Neuronal stem cell (in vitro differentiated cells): ENCODE results near the gene ANKMY2.
A peak's percentile ranks its signal among the peaks of the same experiment; 100 is the strongest.
"Not testable (repeated sequence)": the region's sequence is repeated elsewhere in the genome, so short reads cannot be mapped to it uniquely, and the experiment has no call there.

ENCODE experiments used
- DNase-seq: peaks from one replicate; pipeline ENCODE4 v3.0.0-alpha.2; 2013; ENCODE audit warnings: low spot score
- H2AFZ ChIP-seq: one replicate; pipeline ENCODE4 v1.6.1; 2013; ENCODE audit warnings: mild to moderate bottlenecking, low read length, inconsistent platforms
- H2AK5ac ChIP-seq: 2 replicates; pipeline ENCODE4 v1.6.1; 2013; ENCODE audit warnings: low read depth, mild to moderate bottlenecking, inconsistent platforms, low read length, moderate library complexity, mixed read lengths
- H2BK120ac ChIP-seq: 2 replicates; pipeline ENCODE4 v1.6.1; 2013; ENCODE audit warnings: low read depth, mild to moderate bottlenecking, inconsistent platforms, low read length, moderate library complexity, mixed read lengths
- H2BK12ac ChIP-seq: one replicate; pipeline ENCODE4 v1.6.1; 2013; ENCODE audit warnings: low read length, inconsistent platforms
- H2BK15ac ChIP-seq: 2 replicates; pipeline ENCODE4 v1.6.1; 2013; ENCODE audit warnings: mild to moderate bottlenecking, low read length, inconsistent platforms, mixed read lengths
- H2BK5ac ChIP-seq: one replicate; pipeline ENCODE4 v1.6.1; 2013; ENCODE audit warnings: inconsistent platforms, mild to moderate bottlenecking, low read length, moderate library complexity
- H3K14ac ChIP-seq: one replicate; pipeline ENCODE4 v1.6.1; 2013; ENCODE audit warnings: low read length, inconsistent platforms
- H3K18ac ChIP-seq: 2 replicates; pipeline ENCODE4 v1.6.1; 2013; ENCODE audit warnings: low read length, inconsistent platforms
- H3K23ac ChIP-seq: 2 replicates; pipeline ENCODE4 v1.6.1; 2013; ENCODE audit warnings: low read depth, mild to moderate bottlenecking, mixed read lengths, low read length, inconsistent platforms; ENCODE audit not compliant: poor library complexity
- H3K27ac ChIP-seq: replicated peaks from 3 replicates; pipeline ENCODE4 v1.5.1; 2013; ENCODE audit warnings: low read length, inconsistent platforms
- H3K27me3 ChIP-seq, 3 experiments: 2 replicates each; pipeline ENCODE4 v1.6.1; 2013; ENCODE audit warnings: low read length in 3 of 3, mild to moderate bottlenecking in 2 of 3, inconsistent platforms in 1 of 3, low read depth in 1 of 3, mixed read lengths in 1 of 3, moderate library complexity in 1 of 3; ENCODE audit not compliant: control insufficient read depth in 3 of 3, insufficient read depth in 3 of 3
- H3K36me3 ChIP-seq, 2 donors: replicated peaks in 1 of 2; 2 replicates each; pipeline ENCODE4 v1.6.1; 2013; ENCODE audit warnings: low read length in 2 of 2; ENCODE audit not compliant: control insufficient read depth in 2 of 2, insufficient read depth in 2 of 2
- H3K4ac ChIP-seq: 2 replicates; pipeline ENCODE4 v1.6.1; 2013; ENCODE audit warnings: inconsistent platforms, mild to moderate bottlenecking, low read length, moderate library complexity
- H3K4me1 ChIP-seq, 2 donors: 1 replicate in 1 of 2; 2 replicates in 1 of 2; pipeline ENCODE4 v1.6.1; 2013; ENCODE audit warnings: low read length in 2 of 2, low read depth in 1 of 2; ENCODE audit not compliant: control insufficient read depth in 2 of 2, insufficient read depth in 1 of 2
- H3K4me2 ChIP-seq: one replicate; pipeline ENCODE4 v1.6.1; 2013; ENCODE audit warnings: mild to moderate bottlenecking, low read length, inconsistent platforms; ENCODE audit not compliant: insufficient read depth, poor library complexity, severe bottlenecking
- H3K4me3 ChIP-seq, 2 donors: 2 replicates each; pipeline ENCODE4 v1.5.1; 2013; ENCODE audit warnings: low read length in 2 of 2, mild to moderate bottlenecking in 2 of 2, inconsistent platforms in 1 of 2, moderate library complexity in 1 of 2
- H3K79me1 ChIP-seq: one replicate; pipeline ENCODE4 v1.6.1; 2013; ENCODE audit warnings: low read depth, mild to moderate bottlenecking, inconsistent platforms, low read length, moderate library complexity
- H3K9ac ChIP-seq: one replicate; pipeline ENCODE4 v1.6.1; 2013; ENCODE audit warnings: mild to moderate bottlenecking, low read depth, low read length, inconsistent platforms; ENCODE audit not compliant: poor library complexity
- H3K9me3 ChIP-seq, 2 donors: replicated peaks in 1 of 2; 2 replicates each; pipeline versions ENCODE3 to v1.6.1; 2013; ENCODE audit warnings: low read length in 2 of 2, mild to moderate bottlenecking in 2 of 2, inconsistent platforms in 1 of 2, low read depth in 1 of 2, mixed read lengths in 1 of 2, moderate library complexity in 1 of 2; ENCODE audit not compliant: control insufficient read depth in 2 of 2, insufficient read depth in 1 of 2
- H4K8ac ChIP-seq: one replicate; pipeline ENCODE4 v1.6.1; 2013; ENCODE audit warnings: low read depth, mild to moderate bottlenecking, inconsistent platforms, low read length, moderate library complexity
- H4K91ac ChIP-seq: one replicate; pipeline ENCODE4 v1.6.1; 2013; ENCODE audit warnings: low read length, low read depth, mild to moderate bottlenecking, inconsistent platforms; ENCODE audit not compliant: poor library complexity
- whole genome bisulfite sequencing, 2 donors: extraction: QIAGEN DNeasy Blood & Tissue Kit; methylation state at CpG; one replicate each; pipeline ENCODE4 v1.1.7; 2013; ENCODE audit warnings: missing lambda C conversion rate in 2 of 2, mixed read lengths in 1 of 2; ENCODE audit not compliant: insufficient read length in 2 of 2, insufficient replicate concordance in 1 of 2; ENCODE audit errors: extremely low coverage in 2 of 2; 5-methylcytosine and 5-hydroxymethylcytosine counted together

ANKMY2 gene

DNA sequence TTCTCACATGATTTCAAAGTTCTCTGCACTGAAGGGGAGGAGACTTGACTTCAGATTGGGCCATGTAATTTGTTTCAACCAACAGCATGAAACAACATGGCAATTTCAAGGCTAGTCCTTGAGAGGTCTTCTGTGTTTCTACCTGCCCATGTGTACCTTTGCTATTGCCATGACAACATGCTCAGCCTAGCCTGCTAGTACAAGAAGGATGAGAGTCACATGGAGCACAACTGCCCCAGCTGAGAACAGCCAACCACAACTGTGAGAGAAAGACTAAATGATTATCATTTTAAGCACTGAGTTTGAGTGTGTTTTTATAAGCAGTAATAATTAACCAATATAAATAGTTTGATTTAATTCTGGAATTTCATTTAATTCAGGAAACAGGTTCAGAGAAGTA lies 41.9 kb downstream of the ANKMY2 start:
- H2BK120ac ChIP-seq = no peak overlapping the region
- no peak overlapping the region for H2BK15ac ChIP-seq
- H4K91ac ChIP-seq = no peak overlapping the region
- no peak overlapping the region for H2AK5ac ChIP-seq
- no peak overlapping the region for H3K4me2 ChIP-seq
- H3K27ac ChIP-seq = no peak overlapping the region
- H3K4me3 ChIP-seq = no peak overlapping the region
- H3K9me3 ChIP-seq = no peaks in the 10 kb centered on the region
- no peak overlapping the region for H2BK5ac ChIP-seq
- H4K8ac ChIP-seq = no peak overlapping the region
- no peak overlapping the region for H3K18ac ChIP-seq
- H3K27me3 ChIP-seq = no peaks in the 10 kb centered on the region
- no peak overlapping the region for H3K23ac ChIP-seq
- no peak overlapping the region for H3K9ac ChIP-seq
- H2AFZ ChIP-seq = no peak overlapping the region
- no peak overlapping the region for H3K4ac ChIP-seq
- H3K4me1 ChIP-seq = no peaks in the 10 kb centered on the region
- H3K79me1 ChIP-seq = no peaks in the 10 kb centered on the region
- H2BK12ac ChIP-seq = no peak overlapping the region
- H3K14ac ChIP-seq = no peak overlapping the region
- H3K36me3 ChIP-seq = peaks cover 18 to 86% of the 10 kb centered on the region in 2 donors
- DNase-seq = no peak

DNA sequence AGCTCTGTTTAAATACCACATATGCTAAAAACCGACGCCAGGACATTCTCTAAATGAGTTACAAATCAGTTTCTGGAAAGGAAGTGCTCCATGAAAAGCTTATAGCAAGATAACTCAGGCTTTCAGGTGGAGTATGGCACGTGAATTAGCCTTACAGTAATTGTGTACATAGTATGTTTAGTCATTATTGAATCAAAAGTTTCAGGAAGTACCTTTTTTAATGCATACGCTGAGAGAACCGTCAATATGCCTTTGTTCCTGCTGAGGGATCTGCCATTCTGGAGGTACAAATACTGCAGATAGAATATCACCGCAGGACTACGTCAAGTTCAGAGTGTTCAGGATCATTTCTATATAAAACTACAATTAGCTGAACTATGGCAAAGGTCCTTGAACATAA lies 45.7 kb downstream of the ANKMY2 start:
- Histone ChIP-seq H3K23ac (no peak overlapping the region), H3K4ac (no peak overlapping the region), H2AK5ac (no peak overlapping the region), H3K79me1 (no peaks in the 10 kb centered on the region), H3K4me1 (peaks cover 0 to 8% of the 10 kb centered on the region in 2 donors), H3K18ac (no peak overlapping the region), H3K14ac (no peak overlapping the region), H3K4me3 (no peak overlapping the region), H3K9ac (no peak overlapping the region), H3K27me3 (no peaks in the 10 kb centered on the region), H2BK15ac (no peak overlapping the region), H4K91ac (no peak overlapping the region), H2BK120ac (no peak overlapping the region), H2BK12ac (no peak overlapping the region), H4K8ac (no peak overlapping the region), H3K27ac (no peak overlapping the region), H3K9me3 (no peaks in the 10 kb centered on the region), H2AFZ (no peak overlapping the region), H3K36me3 (peaks cover 12 to 64% of the 10 kb centered on the region in 2 donors), H3K4me2 (no peak overlapping the region), H2BK5ac (no peak overlapping the region)
- no CpG with 5 or more reads among the region's 7 CpGs for WGBS, 2 donors
- no peak for DNase-seq

DNA sequence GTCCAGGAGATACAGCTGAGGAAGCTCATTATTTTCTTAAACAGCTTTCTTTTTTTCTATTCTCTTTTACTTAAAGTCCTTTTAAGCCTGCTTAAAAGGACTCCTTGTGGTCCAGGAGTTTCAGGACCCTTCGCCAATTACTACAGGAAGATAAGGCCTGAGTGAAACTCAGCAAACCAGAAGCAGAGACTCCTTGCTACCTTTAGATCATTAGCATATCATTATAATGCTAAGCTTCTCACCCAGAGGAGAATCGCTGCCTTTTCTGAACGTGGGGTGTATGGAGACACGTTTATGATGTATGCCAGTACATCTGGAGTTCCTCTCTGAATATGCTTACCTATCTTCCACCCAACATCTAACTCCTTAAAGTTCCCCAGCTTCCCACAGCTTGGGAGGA lies 47.5 kb downstream of the ANKMY2 start:
- no peak overlapping the region for H2BK15ac ChIP-seq
- peak overlapping the region; percentile 37 for H3K27ac ChIP-seq
- H2BK120ac ChIP-seq = no peak overlapping the region
- H3K23ac ChIP-seq = no peak overlapping the region
- no peak overlapping the region for H2AFZ ChIP-seq
- H4K91ac ChIP-seq = no peak overlapping the region
- no CpG with 5 or more reads among the region's 4 CpGs for WGBS, 2 donors
- no peaks in the 10 kb centered on the region for H3K27me3 ChIP-seq
- H3K9ac ChIP-seq = no peak overlapping the region
- no peaks in the 10 kb centered on the region for H3K79me1 ChIP-seq
- H2BK5ac ChIP-seq = no peak overlapping the region
- H3K4ac ChIP-seq = no peak overlapping the region
- no peak overlapping the region for H3K4me2 ChIP-seq
- no peak overlapping the region for H2AK5ac ChIP-seq
- peaks cover 10 to 46% of the 10 kb centered on the region in 2 donors for H3K36me3 ChIP-seq
- DNase-seq = no peak
- no peak overlapping the region for H3K18ac ChIP-seq
- peaks cover 0 to 8% of the 10 kb centered on the region in 2 donors for H3K4me1 ChIP-seq
- no peak overlapping the region for H3K4me3 ChIP-seq
- peak overlapping the region; percentile 3 for H3K14ac ChIP-seq
- H4K8ac ChIP-seq = no peak overlapping the region
- no peaks in the 10 kb centered on the region for H3K9me3 ChIP-seq
- no peak overlapping the region for H2BK12ac ChIP-seq

DNA sequence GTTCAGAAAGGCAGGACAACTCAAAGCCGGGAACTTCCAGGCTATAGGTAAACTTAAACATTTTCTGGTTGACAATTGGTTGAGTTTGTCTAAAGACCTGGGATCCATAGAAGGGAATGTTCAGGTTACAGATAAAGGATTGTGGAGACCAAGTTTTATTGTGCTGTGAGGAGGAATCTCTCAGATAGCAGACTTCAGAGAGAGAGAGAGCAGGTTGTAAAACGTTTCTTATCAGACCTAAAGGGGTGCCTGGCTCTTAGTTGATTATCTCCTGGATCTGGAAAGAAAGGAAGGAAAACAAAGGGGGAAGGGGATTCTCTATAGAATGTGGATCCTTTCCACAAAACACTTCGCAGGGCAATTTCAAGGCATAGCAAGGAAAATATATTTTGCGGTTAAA lies 50.0 kb downstream of the ANKMY2 start:
- H2BK15ac ChIP-seq, H2AK5ac ChIP-seq, H3K4me2 ChIP-seq, H3K4me1 ChIP-seq, H3K9me3 ChIP-seq, H4K8ac ChIP-seq, H3K4me3 ChIP-seq, H3K18ac ChIP-seq, H4K91ac ChIP-seq, H3K4ac ChIP-seq, H2BK5ac ChIP-seq, H3K79me1 ChIP-seq, DNase-seq, H3K27ac ChIP-seq, H3K23ac ChIP-seq, H3K9ac ChIP-seq, H2AFZ ChIP-seq, H3K14ac ChIP-seq, H3K27me3 ChIP-seq, H2BK120ac ChIP-seq, H2BK12ac ChIP-seq: not testable (repeated sequence)
- WGBS, 2 donors = no CpG with 5 or more reads among the region's 4 CpGs
- H3K36me3 ChIP-seq = peaks cover 2 to 22% of the 10 kb centered on the region in 2 donors
